PC-9 (cell line): ENCODE data around the gene ITIH5. TPM values are rescaled to one million over a fixed set of nuclear protein-coding genes. Genes with fewer than 3 reads are reported as not detected.

Experiments used
- BruUV-seq: library from RNA; stranded (reverse); fragments of 400-500 nt; replicated peaks from 2 replicates; lab custom pipeline; 2021; lab: Mats Ljungman, UMichigan
- CTCF ChIA-PET: fragments of 300-600 bp; sonication (Branson Sonifier 250); formaldehyde crosslinking; loops from one replicate; lab custom pipeline; 2022; ENCODE audit warnings: antibody characterized with exemption; lab: Charles Lee
- POLR2A ChIA-PET: fragments of 300-600 bp; sonication (Branson Sonifier 250); formaldehyde crosslinking; loops from one replicate; lab custom pipeline; 2022; ENCODE audit warnings: antibody characterized with exemption; ENCODE audit not compliant: unreplicated experiment; lab: Charles Lee
- DNase-seq, 2 experiments: peaks; one replicate each; pipeline versions ENCODE4 v3.0.0 to v3.0.0-alpha.2; 2015 to 2022; ENCODE audit warnings: mixed read lengths in 1 of 2
- H2AFZ ChIP-seq: fragments of 200-600 bp; sonication (generic); 2 replicates; pipeline ENCODE4 v1.8.1; 2017; ENCODE audit warnings: antibody characterized with exemption
- H3F3A ChIP-seq: fragments of 200-600 bp; sonication (generic); 2 replicates; pipeline ENCODE4 v1.8.1; 2017; ENCODE audit warnings: antibody characterized with exemption, mild to moderate bottlenecking, low read depth; ENCODE audit not compliant: insufficient read depth
- H3K27ac ChIP-seq: fragments of 200-600 bp; sonication (generic); 2 replicates; pipeline ENCODE4 v1.6.1; 2016; ENCODE audit warnings: mixed run types
- H3K27me3 ChIP-seq: fragments of 200-600 bp; sonication (generic); 2 replicates; pipeline ENCODE4 v1.6.1; 2016; ENCODE audit warnings: low read depth, mixed run types; ENCODE audit not compliant: insufficient read depth
- H3K36me3 ChIP-seq: fragments of 200-600 bp; sonication (generic); 2 replicates; pipeline ENCODE4 v1.6.1; 2016; ENCODE audit warnings: low read depth, mixed run types
- H3K4me1 ChIP-seq: fragments of 200-600 bp; sonication (generic); replicated peaks from 2 replicates; pipeline ENCODE4 v1.6.1; 2016; ENCODE audit warnings: mixed run types; ENCODE audit not compliant: insufficient read depth
- H3K4me2 ChIP-seq: fragments of 200-600 bp; sonication (generic); 2 replicates; pipeline ENCODE4 v1.6.1; 2017; ENCODE audit warnings: mixed run types
- H3K4me3 ChIP-seq: fragments of 200-600 bp; sonication (generic); 2 replicates; pipeline ENCODE4 v1.6.1; 2016; ENCODE audit warnings: mixed run types
- H3K79me2 ChIP-seq: fragments of 200-600 bp; sonication (generic); 2 replicates; pipeline ENCODE4 v1.6.1; 2017; ENCODE audit warnings: low read depth, mixed run types
- H3K9me2 ChIP-seq: fragments of 200-600 bp; sonication (generic); 2 replicates; pipeline ENCODE4 v1.8.1; 2017; ENCODE audit warnings: mild to moderate bottlenecking; ENCODE audit not compliant: insufficient read depth
- H3K9me3 ChIP-seq: fragments of 200-600 bp; sonication (generic); 2 replicates; pipeline ENCODE4 v1.8.1; 2016; ENCODE audit warnings: low read depth; ENCODE audit not compliant: insufficient read depth
- H4K20me1 ChIP-seq: fragments of 200-600 bp; sonication (generic); 2 replicates; pipeline ENCODE4 v1.8.1; 2017; ENCODE audit not compliant: insufficient read depth
- EZH2 ChIP-seq: fragments of 200-600 bp; sonication (generic); IDR thresholded peaks from 2 replicates; pipeline ENCODE4 v1.8.0; 2017; ENCODE audit warnings: antibody characterized with exemption, low read depth
- intact Hi-C: fragments of 100-400 bp; cut with micrococcal nuclease; formaldehyde crosslinking; loops from one replicate; pipeline ENCODE4 v1.10.0; 2022; ENCODE audit not compliant: unreplicated experiment
- total RNA-seq: library from RNA; stranded (reverse); gene quantifications from 2 replicates; pipeline ENCODE4 v1.2.3, GENCODE V29; 2021
- TF ChIP-seq, protein P1 (sequence below): fragments of 200-600 bp; sonication (generic); conservative IDR thresholded peaks from 2 replicates; pipeline ENCODE4 v1.6.1; 2017; ENCODE audit warnings: mixed run types, antibody characterized with exemption, mild to moderate bottlenecking, moderate library complexity

The ITIH5 gene
- total RNA-seq, 1 experiment from 2014 or later = not detected

DNA sequence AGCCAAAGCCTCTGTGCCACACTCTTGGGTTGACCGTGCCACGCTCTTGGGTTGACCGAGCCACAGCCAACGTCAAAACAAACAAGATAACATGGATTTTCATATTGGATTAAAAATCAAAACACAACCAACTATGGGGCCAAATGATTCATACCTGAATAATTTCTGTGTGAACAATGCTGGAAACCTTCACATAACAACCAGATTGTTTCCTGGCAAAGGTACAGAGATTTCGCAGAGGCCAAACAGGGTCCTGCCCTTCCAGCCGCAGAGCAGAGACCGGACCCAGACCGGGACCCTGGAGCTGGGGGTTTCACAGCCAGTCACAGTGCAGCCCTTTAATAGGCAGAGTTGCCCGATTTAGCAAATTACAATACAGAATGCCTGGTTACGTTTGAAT lies 40.5 kb downstream of the ITIH5 start:
- no peaks in the 10 kb centered on the region for H3K36me3 ChIP-seq
- ChIA-PET POLR2A (no interaction called here), CTCF (no interaction called here)
- H3K9me2 ChIP-seq = no peaks in the 10 kb centered on the region
- no peaks in the 10 kb centered on the region for H3K9me3 ChIP-seq
- H4K20me1 ChIP-seq = no peaks in the 10 kb centered on the region
- no peak overlapping the region for H3K27ac ChIP-seq
- intact Hi-C loops = no loop called here
- DNase-seq = no peak
- H3K4me1 ChIP-seq = no peaks in the 10 kb centered on the region
- H3K4me3 ChIP-seq = no peak overlapping the region
- BruUV-seq = no TSS peak
- H3K27me3 ChIP-seq = peaks cover 23% of the 10 kb centered on the region; the same call in 1 of the 2 replicates
- no peak overlapping the region for H3K4me2 ChIP-seq
- H2AFZ ChIP-seq = no peak overlapping the region
- H3K79me2 ChIP-seq = no peaks in the 10 kb centered on the region
- no peak for TF ChIP-seq EZH2
- H3F3A ChIP-seq = no peaks in the 10 kb centered on the region

DNA sequence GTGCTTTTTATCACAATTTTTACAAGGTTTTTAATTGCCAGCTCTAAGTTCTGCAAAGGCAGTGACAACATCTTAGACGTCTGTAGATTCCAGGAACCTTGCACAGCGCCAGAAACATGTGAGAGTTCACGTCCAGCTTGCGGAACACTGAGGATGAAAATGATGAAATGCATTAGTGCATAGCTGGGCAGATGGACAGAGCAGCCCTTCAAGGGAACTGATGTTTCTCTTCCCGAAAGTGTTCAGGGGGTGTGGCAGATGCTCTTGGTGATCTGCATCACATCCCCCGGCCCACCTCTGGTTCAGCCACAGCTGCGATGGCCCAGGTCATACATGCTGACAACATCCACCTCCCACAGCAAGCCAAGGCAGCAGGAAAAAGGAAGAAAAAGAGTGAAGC lies 40.9 kb downstream of the ITIH5 start:
- DNase-seq = no peak
- Histone ChIP-seq H3K4me2 (no peak overlapping the region), H3K9me3 (no peaks in the 10 kb centered on the region), H2AFZ (no peak overlapping the region), H3K36me3 (no peaks in the 10 kb centered on the region), H3K4me3 (no peak overlapping the region), H4K20me1 (no peaks in the 10 kb centered on the region), H3K27ac (no peak overlapping the region), H3F3A (no peaks in the 10 kb centered on the region), H3K4me1 (no peaks in the 10 kb centered on the region), H3K79me2 (no peaks in the 10 kb centered on the region), H3K27me3 (peaks cover 23% of the 10 kb centered on the region; the same call in 1 of the 2 replicates), H3K9me2 (no peaks in the 10 kb centered on the region)
- no TSS peak for BruUV-seq
- intact Hi-C loops = no loop called here
- POLR2A ChIA-PET = no interaction called here
- TF ChIP-seq, protein P1, sequence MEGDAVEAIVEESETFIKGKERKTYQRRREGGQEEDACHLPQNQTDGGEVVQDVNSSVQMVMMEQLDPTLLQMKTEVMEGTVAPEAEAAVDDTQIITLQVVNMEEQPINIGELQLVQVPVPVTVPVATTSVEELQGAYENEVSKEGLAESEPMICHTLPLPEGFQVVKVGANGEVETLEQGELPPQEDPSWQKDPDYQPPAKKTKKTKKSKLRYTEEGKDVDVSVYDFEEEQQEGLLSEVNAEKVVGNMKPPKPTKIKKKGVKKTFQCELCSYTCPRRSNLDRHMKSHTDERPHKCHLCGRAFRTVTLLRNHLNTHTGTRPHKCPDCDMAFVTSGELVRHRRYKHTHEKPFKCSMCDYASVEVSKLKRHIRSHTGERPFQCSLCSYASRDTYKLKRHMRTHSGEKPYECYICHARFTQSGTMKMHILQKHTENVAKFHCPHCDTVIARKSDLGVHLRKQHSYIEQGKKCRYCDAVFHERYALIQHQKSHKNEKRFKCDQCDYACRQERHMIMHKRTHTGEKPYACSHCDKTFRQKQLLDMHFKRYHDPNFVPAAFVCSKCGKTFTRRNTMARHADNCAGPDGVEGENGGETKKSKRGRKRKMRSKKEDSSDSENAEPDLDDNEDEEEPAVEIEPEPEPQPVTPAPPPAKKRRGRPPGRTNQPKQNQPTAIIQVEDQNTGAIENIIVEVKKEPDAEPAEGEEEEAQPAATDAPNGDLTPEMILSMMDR = no peak
- TF ChIP-seq EZH2 = no peak
- CTCF ChIA-PET = no interaction called here

- no TSS peak for BruUV-seq
- H3K4me2 ChIP-seq = no peak overlapping the region
- no peaks in the 10 kb centered on the region for H3K36me3 ChIP-seq
- no peak for DNase-seq
- H3F3A ChIP-seq = no peaks in the 10 kb centered on the region
- H4K20me1 ChIP-seq = no peaks in the 10 kb centered on the region
- POLR2A ChIA-PET = no interaction called here
- no peaks in the 10 kb centered on the region for H3K9me3 ChIP-seq
- no peak overlapping the region for H2AFZ ChIP-seq
- intact Hi-C loops = no loop called here
- H3K9me2 ChIP-seq = no peaks in the 10 kb centered on the region
- peaks cover 19% of the 10 kb centered on the region; the same call in 1 of the 2 replicates for H3K27me3 ChIP-seq
- no peaks in the 10 kb centered on the region for H3K4me1 ChIP-seq
- no peak overlapping the region for H3K4me3 ChIP-seq
- TF ChIP-seq, protein P1 = no peak
- no peak for TF ChIP-seq EZH2
- CTCF ChIA-PET = no interaction called here
- H3K79me2 ChIP-seq = no peaks in the 10 kb centered on the region
- H3K27ac ChIP-seq = no peak overlapping the region
These were observed 41.8 kb downstream of the ITIH5 start for GRCh38 chr10:7625009-7625408.

GRCh38 chr10:7622969-7623368 lies 43.8 kb downstream of the ITIH5 start:
- no peak for TF ChIP-seq EZH2
- TF ChIP-seq, protein P1 = no peak
- Histone ChIP-seq H3F3A (no peaks in the 10 kb centered on the region), H3K79me2 (no peaks in the 10 kb centered on the region), H3K27ac (no peak overlapping the region), H3K9me2 (no peaks in the 10 kb centered on the region), H3K36me3 (no peaks in the 10 kb centered on the region), H3K4me3 (no peak overlapping the region), H2AFZ (no peak overlapping the region), H3K9me3 (no peaks in the 10 kb centered on the region), H3K4me1 (no peaks in the 10 kb centered on the region), H4K20me1 (no peaks in the 10 kb centered on the region), H3K4me2 (no peak overlapping the region), H3K27me3 (peaks cover 28% of the 10 kb centered on the region; the same call in 1 of the 2 replicates)
- POLR2A ChIA-PET = no interaction called here
- intact Hi-C loops = no loop called here
- DNase-seq = no peak
- CTCF ChIA-PET = no interaction called here
- no TSS peak for BruUV-seq
